ENCODE measurements around the gene FANK1.

DNA sequence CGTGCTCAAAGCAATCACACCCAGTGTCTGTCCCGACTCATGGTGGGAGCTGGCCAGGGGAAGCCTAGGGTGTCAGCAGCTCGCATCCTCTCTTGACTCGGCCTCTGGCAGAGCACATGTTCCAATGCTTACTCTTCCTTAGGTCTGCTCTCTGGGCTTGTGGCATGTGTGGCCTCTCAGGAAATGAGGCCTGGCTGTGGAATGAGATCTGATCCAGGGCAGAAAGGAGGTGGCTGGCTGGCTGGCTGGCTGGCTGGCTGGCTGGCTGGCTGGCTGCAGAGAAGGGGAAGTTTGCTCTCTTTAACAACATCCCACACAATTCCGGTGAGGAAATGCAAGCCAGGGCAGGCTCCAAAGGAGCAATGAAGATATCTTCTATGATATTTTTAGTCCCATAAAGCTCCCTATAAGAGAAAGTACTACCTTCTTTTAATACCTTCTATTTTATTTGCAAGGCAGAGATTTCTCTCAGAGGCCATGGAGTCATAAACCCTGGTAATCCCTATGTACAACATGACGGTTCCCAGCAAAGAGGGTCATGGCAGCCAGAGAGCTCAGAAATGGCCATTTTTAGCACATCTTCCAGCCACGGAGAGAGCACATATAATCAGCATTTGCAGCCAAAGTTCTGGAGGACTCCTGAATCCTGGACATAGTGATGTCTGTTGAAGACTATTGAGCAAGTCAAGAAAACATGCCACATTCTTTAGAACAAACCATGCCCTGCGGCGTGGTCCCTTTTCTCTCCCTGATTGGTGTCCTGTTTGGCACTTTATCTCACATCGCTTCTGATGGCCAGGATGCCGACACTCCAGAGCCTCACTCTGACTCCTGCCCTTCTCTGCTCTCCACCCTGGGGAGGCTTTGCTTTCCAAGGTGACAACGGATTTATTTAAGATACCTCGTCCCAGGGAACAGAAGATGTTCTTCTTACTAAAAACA is 153.7 kb downstream of the FANK1 start:
- no peak for TF ChIP-seq GATA2 (IDR thresholded peaks at IDR 0.05; ENCODE audit: low read depth, low read length)
- no peak for TF ChIP-seq GATA3 (IDR thresholded peaks at IDR 0.05; ENCODE audit: low read depth, low read length)

Measured in SH-SY5Y (cell line).